GM18499 (cell line): Measurements from ENCODE around the gene GALT.
"Not testable (repeated sequence)": the region's sequence is repeated elsewhere in the genome, so short reads cannot be mapped to it uniquely, and the experiment has no call there.

Experiments
- ATAC-seq: cut with Tn5 transposase; IDR thresholded peaks from one replicate; pipeline ENCODE4 v1.9.1; 2021; ENCODE audit warnings: moderate number of reproducible peaks; ENCODE audit not compliant: insufficient read depth, unreplicated experiment

The GALT gene

DNA sequence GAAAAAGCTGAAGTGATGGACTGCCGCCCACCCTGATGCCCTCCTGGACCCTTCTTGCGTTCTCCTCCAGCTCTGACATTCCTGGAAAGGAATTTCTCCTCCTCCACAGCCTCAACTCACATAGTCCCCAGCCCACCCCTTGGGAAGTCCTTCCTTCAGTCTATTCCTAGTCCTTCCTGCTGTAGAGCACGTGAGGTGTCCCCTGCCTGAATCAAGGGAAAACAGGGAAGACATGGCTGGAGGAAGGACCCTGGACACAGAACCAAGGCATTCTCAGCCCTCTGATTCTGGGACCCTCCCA is 21.3 kb upstream of the GALT start:
- no peak for ATAC-seq

DNA sequence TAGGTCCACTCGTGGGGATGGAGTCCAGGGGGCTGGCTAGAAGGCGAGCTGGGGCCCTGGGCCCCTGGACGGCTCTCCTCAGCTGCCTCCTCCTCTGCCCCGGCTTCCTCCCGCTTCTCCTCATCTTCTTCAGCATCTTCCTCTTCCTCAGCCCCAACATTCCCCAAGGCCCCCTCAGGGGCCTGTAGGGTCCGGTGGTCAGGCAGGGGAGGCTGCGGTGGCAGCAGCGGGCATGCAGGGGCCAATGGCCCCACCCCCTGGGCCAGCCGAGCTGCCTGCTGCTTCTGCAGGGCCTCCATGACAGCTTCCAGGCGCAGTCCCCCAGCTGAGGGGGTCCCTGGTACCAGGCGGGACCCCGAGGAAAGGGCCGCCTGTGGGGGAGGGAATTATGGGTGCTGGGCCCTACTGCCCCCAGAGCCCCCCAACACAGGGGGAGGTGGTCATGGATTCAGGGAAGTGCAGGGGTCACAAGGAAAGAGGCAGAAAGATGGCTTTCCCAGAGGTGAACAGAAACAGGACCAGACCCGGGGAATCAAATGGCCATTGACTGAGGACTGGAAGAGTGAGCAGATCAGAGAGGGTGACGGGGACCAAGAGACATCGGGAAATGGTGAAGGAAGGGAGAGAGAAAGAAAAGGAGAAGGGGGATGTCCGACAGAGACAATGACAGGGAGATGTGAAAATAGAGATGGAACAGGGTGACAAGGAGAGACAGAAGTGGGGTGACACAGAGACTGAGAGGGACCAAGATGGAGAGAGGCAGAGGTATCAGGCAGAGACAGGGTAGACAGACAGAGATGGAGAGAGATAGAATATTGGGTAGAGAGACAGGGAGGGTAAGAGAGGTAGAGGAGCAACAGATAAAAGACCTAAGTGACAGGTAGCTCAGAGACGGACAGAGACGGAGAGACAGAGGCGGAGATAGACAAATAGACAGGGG is 18.5 kb upstream of the GALT start:
- no peak for ATAC-seq

DNA sequence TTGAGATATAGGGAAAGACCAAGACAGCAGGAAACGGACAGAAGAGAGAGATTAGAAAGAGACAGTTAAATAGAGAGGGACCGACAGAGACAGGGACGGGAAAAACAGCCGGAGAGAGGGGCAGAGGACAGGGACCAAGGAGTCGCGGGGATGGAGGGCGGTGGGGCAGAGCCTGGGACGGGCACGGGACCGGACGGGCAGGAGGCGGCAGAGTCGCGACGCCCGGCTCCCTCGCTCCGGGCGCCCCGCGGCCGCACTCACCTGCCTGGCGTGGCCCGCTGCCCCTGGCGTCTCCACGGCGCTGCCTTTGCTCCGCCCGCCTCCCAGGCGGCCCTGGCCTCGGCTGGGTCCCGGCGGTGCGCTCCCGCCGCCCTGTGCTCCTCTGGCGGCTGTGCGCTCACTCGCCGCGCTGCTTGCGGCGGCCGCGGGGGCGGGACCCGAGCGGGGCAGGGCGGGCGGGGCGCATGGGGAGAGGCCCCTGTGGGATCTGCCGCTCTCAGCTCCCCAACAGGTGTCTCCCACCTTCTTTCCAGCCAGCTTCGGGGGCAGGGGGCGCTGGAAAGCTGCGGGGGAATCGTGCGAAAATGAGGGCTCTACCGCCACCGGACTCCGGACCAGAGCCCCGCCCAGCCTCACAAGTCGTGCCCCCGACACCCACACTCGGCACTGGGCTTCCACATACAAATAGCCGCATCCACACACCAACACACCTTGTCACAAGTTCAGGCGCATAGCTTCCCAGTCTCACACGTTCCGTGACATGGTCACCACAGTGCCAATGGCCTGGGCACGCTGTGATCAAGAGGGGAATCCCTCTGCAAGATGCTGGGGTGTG is 17.6 kb upstream of the GALT start, which contains the start of gene ARID3C:
ARID3C (minus strand) TSS at position 411 of the 835 bp plus-strand sequence. CDS start 1,052 bp downstream, outside the sequence.
- no peak for ATAC-seq

DNA sequence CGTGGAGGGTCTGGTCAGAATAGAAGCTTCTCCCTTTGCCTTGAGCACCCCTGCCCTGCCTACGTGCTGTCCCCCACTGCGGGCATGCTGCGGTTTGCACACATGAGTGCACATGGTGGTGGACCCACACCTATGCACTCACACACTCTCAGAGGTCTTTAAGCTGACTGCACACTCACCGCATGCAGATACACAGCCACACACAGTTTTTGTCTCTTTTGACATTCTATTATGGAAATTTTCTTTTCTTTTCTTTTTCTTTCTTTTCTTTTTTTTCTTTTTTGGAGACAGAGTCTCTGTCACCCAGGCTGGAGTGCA is 17.0 kb upstream of the GALT start:
- ATAC-seq: no peak

DNA sequence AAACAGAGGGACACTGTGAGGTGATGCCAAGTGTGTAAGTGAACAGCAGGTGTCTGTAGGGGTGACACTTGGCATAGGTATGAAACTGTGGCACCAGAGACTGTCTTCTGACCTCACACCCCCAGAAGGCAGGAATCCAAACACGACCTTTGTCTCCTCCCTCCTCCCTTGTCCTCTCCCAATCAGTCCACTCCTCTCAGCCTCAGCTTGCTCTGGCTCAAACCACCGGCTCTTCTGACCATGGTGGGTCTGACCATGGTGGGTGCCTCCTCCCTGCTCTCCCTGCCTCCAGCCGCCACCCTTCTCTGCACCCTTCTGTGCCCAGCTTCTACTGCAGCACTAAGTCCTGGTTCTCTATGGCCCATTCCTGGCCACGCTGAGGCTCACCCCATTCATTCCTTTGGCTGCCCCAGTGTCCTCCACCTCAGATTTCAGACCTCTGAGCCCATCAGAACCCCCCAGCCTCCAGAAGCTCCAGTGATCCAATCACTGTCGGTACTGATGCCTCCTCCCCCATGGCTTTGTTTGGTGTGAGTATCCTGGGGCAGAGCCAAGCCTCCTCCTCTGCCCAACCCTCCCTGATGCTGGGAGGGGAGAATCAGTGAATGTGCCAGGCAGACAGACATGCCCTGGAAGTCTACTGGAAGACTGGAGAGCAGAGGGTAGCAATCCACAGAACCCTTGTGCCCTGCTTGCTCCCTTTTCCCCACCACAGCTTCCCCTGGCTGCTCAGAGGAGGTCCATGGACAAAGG is 15.9 kb upstream of the GALT start:
- no peak for ATAC-seq

DNA sequence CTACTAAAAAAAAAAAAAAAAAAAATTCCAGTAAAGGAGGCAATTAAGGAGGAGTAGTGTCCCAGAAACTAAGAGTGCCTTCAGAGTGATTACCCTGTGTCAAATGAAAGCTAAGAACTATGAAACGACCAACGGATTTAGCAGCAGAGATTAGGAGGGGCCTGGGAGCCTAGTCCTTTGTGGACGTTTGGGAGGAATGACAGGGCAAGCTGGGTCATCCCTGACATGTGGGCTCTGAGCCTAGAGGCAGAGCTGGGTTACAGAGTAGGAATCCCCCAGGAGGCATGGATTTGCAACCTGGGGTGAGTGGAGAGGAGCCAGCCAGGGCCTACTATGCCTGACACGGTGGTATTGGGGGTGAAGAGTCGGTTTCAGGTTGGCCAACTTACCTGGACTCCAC is 13.3 kb upstream of the GALT start:
- ATAC-seq: no peak

DNA sequence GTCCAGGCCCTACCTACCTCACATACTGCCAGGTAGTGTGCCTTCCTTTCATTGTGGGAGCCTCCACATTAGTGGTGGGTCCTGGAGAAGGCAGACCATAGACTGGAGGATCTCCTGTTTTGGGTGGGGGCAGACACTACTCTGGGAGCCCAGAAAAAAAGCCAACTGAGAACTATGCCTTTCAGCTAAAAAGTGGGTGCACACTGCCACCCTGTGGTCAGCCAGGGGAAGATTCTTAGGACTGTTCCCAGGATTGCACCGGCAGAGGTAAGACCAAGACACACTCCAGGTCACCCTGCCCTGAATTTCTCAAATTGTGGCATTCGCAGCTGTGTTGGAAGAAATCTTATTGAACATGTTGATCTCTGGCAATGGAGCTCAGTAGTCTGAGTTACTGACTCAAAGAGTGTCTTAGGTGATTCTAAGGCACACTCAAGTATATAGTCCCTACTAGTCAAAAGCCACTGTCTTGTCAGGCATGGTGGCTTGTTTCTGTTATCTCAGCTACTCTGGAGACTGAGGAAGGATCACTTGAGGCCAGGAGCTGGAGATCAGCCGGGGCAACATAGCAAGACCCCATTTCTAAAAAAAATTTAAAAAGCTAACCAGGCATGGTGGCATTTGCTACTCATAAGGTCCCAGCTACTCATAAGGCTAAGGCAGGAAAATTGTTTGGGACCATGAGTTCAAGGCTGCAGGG is 12.5 kb upstream of the GALT start:
- ATAC-seq: no peak

DNA sequence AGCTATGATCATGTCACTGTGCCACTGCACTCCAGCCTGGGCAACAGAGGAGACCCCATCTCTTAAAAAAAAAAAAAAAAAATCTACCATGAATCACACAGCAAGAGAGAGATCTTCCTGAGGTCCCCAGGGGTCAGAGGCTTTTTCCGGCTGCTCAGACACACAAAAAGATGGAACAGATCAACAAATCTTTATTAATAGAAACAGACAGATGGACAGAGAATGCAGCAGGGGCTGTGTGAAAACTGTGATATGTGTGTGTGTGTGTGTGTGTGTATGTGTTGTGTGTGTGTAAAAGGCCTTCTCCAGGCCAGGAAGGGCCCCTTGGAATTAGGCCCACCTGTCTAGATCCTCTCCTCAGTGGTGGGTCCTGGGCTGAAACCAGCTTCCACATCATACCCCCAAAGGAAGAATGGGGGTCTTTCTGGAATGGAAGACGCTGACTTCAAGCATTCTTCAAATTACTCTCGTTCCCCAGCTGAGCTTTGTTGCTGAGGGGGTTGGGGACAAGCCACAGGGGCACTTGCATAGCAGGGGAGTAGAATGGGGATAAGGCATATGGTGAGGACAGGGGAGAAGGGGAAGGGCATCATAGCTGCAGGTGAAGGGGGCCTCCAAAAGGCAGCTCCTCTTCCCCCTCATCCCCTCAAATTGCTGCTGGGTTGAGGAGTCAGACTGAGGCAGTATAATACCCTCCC is 11.8 kb upstream of the GALT start:
- no peak for ATAC-seq

DNA sequence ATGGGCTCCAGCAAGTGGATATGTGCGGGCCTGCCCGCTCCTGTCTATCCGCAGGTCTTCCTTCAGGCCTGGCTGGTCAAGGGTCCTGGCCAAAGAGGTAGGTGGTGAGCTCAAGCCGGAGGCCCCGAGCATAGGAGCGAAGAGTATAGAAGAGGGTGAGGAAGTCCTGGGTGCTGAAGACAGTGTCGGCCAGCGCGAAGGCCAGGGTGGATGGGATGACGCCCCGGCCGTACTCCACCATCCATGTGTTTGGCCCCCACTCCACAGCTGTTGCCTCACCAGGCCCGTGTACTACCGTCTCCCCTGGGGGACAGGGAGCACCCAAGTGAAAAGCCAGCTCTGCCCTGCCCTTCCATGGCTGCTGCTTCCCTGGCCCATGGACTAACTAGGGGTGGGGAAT is 10.9 kb upstream of the GALT start:
- ATAC-seq: no peak

DNA sequence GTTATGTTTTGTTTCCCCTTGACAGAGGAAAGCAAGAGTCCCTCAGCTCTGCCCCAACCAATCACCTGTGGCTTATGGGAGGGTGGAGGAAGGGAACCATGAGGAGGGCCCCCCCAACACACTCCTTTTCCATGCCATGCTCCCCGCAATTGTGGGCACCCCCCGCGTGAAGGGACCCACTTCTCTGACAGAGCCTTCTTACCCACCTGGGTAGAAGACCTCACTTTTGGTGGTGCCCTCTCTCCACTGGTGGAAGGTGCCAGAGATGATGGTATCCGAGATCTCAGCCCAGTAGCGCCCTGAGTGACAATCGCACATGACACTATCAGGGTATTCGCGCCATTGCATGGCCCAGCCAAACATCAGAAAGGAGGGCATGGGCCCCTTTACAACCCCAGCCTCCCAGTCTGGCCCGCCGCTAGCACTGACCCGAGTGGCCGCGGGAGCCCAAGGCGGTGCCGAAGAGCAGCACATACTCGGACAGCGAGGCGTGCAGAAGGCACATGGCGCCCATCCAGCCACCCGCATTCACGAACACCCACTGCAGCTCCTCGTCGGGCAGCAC is 9.6 kb upstream of the GALT start:
- no peak for ATAC-seq

DNA sequence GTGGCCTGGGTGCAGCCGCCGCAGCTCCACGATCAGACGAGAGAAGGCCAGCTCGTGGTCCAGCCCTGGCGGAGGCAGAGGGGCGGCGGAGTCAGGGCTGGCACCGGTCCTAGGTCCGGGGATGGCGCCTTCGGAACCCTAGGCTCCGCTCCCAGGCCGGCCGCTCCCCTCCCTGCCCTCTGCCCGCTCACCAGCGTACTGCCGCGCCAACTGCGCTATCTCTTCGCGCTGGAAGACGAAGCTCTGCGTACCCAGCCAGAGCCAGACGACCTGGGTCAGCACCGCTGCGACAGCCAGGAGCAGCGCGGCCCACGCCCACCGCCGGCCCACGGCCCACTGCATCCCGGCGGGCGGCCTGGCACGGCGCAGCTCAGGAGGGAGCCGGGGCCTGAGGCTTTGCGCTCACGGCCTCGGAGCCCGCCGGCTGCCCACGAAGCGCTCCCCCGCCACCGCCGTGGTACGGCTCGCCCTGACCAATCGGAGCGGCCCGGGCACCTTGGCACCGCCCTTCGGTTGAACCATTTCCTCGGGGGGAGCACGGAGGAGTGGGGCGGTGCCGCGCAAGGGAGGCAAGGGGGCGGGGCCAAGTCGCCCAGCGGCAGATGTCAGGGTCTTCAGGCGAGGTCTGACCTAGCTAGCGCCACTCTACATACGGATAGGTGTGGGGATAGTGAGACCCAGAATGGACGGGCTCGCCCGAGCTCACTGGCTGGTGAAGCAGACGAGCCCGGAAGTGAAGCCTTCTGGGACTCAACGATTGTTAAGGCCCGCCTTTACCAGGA is 8.9 kb upstream of the GALT start, which contains the start of gene SIGMAR1:
SIGMAR1 (minus strand) TSS at position 432 of the 782 bp plus-strand sequence; CDS start at position 342, 90 bp downstream.
- peak; percentile 41 for ATAC-seq

DNA sequence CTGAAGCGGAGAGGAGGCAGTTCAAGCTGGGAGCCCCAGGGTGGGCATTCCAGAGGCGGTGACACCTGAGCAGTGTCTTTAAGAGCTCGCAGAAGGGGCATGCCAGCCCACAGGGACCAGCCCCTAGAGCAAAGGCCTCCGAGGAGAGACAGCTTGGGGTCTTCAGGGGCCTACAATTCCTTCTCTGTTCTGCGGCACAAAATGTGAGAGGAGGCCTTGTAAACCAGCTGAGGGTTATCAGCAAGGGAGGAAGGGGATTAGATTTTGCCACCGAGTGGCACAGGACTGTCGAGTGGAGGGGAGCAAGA is 8.4 kb upstream of the GALT start:
- ATAC-seq: no peak

DNA sequence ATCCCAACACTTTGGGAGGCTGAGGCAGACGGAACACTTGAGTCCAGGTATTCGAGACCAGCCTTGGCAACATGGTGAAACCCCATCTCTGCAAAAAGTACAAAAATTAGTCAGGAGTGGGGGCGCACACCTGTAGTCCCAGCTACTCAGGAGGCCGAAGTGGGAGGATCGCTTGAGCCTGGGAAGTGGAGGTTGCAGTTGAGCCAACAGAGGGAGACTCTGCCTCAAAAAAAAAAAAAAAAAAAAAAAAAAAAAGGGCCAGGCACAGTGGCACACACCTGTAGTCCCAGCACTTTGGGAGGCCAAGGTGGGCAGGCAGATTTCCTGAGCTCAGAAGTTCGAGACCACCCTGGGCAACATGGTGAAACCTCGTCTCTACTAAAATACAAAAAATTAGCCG is 7.2 kb upstream of the GALT start:
- ATAC-seq: not testable (repeated sequence)

DNA sequence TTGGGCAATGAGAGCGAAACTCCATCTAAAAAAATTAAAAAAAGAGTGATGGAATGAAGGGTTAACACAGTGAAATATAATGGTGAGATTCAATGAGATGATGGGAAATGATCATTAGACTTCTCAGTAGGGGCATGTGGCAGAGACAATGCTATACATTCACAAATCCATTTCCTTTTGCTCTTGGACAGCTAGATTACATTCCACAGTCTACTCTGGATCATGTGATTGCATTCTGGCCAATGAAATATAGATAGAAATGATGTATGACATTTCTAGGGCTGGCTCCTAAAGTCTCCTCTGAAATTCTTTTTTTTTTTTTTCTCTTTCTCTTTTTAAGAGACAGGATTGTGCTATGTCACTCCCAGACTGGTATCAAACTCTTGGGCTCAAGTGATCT is 3.8 kb upstream of the GALT start:
- ATAC-seq: no peak

DNA sequence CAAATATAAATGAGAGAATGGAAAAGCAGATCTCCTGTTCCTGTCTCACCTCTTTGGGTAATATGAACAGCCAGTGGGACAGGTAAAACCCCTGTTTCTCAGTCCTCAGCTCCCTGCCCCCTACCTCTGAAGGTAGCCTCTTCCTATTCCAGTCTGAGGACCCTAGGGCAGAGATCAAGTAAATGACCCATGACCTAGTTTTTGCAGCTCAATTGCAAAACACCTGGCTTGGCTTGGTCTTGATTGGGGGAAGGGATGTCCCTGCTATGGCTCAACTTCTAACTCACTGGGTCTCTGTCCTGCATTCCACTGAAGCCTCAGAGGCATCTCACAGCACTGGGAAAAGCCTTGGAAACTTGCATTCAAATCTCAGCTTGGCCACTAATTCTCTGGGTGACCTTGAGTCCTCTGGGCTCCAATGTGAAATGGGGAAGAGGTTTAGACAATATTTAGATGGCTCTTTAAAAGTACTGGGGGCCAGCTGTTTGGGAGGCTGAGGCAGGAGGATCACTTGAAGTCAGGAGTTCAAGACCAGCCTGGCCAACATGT is 1.6 kb upstream of the GALT start:
- no peak for ATAC-seq

DNA sequence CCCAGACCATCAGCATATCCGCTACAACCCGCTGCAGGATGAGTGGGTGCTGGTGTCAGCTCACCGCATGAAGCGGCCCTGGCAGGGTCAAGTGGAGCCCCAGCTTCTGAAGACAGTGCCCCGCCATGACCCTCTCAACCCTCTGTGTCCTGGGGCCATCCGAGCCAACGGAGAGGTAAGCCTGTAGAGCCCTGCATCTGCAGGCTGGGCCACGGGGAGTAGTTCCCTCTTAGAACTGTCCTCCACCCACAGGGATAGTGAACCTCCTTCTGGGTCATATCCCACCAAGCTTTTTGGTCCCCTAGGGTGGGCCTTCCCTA is 569 bp downstream of the GALT start:
- ATAC-seq: no peak

DNA sequence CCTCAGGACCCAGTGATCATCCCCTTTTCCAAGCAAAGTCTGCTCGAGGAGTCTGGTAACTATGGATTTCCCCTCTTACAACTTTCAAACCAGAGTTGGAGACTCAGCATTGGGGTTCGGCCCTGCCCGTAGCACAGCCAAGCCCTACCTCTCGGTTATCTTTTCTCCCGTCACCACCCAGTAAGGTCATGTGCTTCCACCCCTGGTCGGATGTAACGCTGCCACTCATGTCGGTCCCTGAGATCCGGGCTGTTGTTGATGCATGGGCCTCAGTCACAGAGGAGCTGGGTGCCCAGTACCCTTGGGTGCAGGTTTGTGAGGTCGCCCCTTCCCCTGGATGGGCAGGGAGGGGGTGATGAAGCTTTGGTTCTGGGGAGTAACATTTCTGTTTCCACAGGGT is 1.2 kb downstream of the GALT start:
- no peak for ATAC-seq

DNA sequence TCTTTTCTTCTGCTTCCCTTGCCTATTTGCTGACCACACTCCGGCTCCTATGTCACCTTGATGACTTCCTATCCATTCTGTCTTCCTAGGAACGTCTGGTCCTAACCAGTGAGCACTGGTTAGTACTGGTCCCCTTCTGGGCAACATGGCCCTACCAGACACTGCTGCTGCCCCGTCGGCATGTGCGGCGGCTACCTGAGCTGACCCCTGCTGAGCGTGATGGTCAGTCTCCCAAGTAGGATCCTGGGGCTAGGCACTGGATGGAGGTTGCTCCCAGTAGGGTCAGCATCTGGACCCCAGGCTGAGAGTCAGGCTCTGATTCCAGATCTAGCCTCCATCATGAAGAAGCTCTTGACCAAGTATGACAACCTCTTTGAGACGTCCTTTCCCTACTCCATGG is 2.2 kb downstream of the GALT start:
- no peak for ATAC-seq

DNA sequence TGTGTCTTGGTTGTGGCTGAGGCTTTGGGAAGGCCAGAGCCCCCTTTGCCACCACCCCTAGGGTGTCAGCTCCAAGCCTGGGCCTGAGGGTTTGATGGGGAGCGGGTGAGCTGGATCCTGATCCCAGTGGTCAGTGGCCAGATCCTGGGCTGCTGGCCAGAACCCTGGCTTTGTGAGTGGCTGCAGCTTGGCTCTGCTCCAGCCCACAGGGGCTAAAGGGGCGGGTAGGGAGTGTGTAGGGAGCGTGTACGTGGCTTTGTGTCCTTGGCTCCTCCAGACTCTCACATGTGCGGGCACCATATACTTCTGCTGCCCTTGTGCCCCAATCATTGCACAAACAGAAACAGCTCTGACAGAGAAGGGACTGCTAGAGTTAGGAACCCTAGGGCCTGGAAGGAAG is 4.3 kb downstream of the GALT start:
- ATAC-seq: no peak
